Neuronal stem cell (in vitro differentiated cells): Measurements from ENCODE around the gene PKLR.
A peak's percentile ranks its signal among the peaks of the same experiment; 100 is the strongest.

ENCODE experiments used
- DNase-seq: peaks from one replicate; pipeline ENCODE4 v3.0.0-alpha.2; 2013; ENCODE audit warnings: low spot score
- H2AFZ ChIP-seq: one replicate; pipeline ENCODE4 v1.6.1; 2013; ENCODE audit warnings: mild to moderate bottlenecking, low read length, inconsistent platforms
- H2AK5ac ChIP-seq: 2 replicates; pipeline ENCODE4 v1.6.1; 2013; ENCODE audit warnings: low read depth, mild to moderate bottlenecking, inconsistent platforms, low read length, moderate library complexity, mixed read lengths
- H2BK120ac ChIP-seq: 2 replicates; pipeline ENCODE4 v1.6.1; 2013; ENCODE audit warnings: low read depth, mild to moderate bottlenecking, inconsistent platforms, low read length, moderate library complexity, mixed read lengths
- H2BK12ac ChIP-seq: one replicate; pipeline ENCODE4 v1.6.1; 2013; ENCODE audit warnings: low read length, inconsistent platforms
- H2BK15ac ChIP-seq: 2 replicates; pipeline ENCODE4 v1.6.1; 2013; ENCODE audit warnings: mild to moderate bottlenecking, low read length, inconsistent platforms, mixed read lengths
- H2BK5ac ChIP-seq: one replicate; pipeline ENCODE4 v1.6.1; 2013; ENCODE audit warnings: inconsistent platforms, mild to moderate bottlenecking, low read length, moderate library complexity
- H3K14ac ChIP-seq: one replicate; pipeline ENCODE4 v1.6.1; 2013; ENCODE audit warnings: low read length, inconsistent platforms
- H3K18ac ChIP-seq: 2 replicates; pipeline ENCODE4 v1.6.1; 2013; ENCODE audit warnings: low read length, inconsistent platforms
- H3K23ac ChIP-seq: 2 replicates; pipeline ENCODE4 v1.6.1; 2013; ENCODE audit warnings: low read depth, mild to moderate bottlenecking, mixed read lengths, low read length, inconsistent platforms; ENCODE audit not compliant: poor library complexity
- H3K27ac ChIP-seq: replicated peaks from 3 replicates; pipeline ENCODE4 v1.5.1; 2013; ENCODE audit warnings: low read length, inconsistent platforms
- H3K27me3 ChIP-seq, 3 experiments: 2 replicates each; pipeline ENCODE4 v1.6.1; 2013; ENCODE audit warnings: low read length in 3 of 3, mild to moderate bottlenecking in 2 of 3, inconsistent platforms in 1 of 3, low read depth in 1 of 3, mixed read lengths in 1 of 3, moderate library complexity in 1 of 3; ENCODE audit not compliant: control insufficient read depth in 3 of 3, insufficient read depth in 3 of 3
- H3K36me3 ChIP-seq, 2 donors: replicated peaks in 1 of 2; 2 replicates each; pipeline ENCODE4 v1.6.1; 2013; ENCODE audit warnings: low read length in 2 of 2; ENCODE audit not compliant: control insufficient read depth in 2 of 2, insufficient read depth in 2 of 2
- H3K4ac ChIP-seq: 2 replicates; pipeline ENCODE4 v1.6.1; 2013; ENCODE audit warnings: inconsistent platforms, mild to moderate bottlenecking, low read length, moderate library complexity
- H3K4me1 ChIP-seq, 2 donors: 1 replicate in 1 of 2; 2 replicates in 1 of 2; pipeline ENCODE4 v1.6.1; 2013; ENCODE audit warnings: low read length in 2 of 2, low read depth in 1 of 2; ENCODE audit not compliant: control insufficient read depth in 2 of 2, insufficient read depth in 1 of 2
- H3K4me2 ChIP-seq: one replicate; pipeline ENCODE4 v1.6.1; 2013; ENCODE audit warnings: mild to moderate bottlenecking, low read length, inconsistent platforms; ENCODE audit not compliant: insufficient read depth, poor library complexity, severe bottlenecking
- H3K4me3 ChIP-seq, 2 donors: 2 replicates each; pipeline ENCODE4 v1.5.1; 2013; ENCODE audit warnings: low read length in 2 of 2, mild to moderate bottlenecking in 2 of 2, inconsistent platforms in 1 of 2, moderate library complexity in 1 of 2
- H3K79me1 ChIP-seq: one replicate; pipeline ENCODE4 v1.6.1; 2013; ENCODE audit warnings: low read depth, mild to moderate bottlenecking, inconsistent platforms, low read length, moderate library complexity
- H3K9ac ChIP-seq: one replicate; pipeline ENCODE4 v1.6.1; 2013; ENCODE audit warnings: mild to moderate bottlenecking, low read depth, low read length, inconsistent platforms; ENCODE audit not compliant: poor library complexity
- H3K9me3 ChIP-seq, 2 donors: replicated peaks in 1 of 2; 2 replicates each; pipeline versions ENCODE3 to v1.6.1; 2013; ENCODE audit warnings: low read length in 2 of 2, mild to moderate bottlenecking in 2 of 2, inconsistent platforms in 1 of 2, low read depth in 1 of 2, mixed read lengths in 1 of 2, moderate library complexity in 1 of 2; ENCODE audit not compliant: control insufficient read depth in 2 of 2, insufficient read depth in 1 of 2
- H4K8ac ChIP-seq: one replicate; pipeline ENCODE4 v1.6.1; 2013; ENCODE audit warnings: low read depth, mild to moderate bottlenecking, inconsistent platforms, low read length, moderate library complexity
- H4K91ac ChIP-seq: one replicate; pipeline ENCODE4 v1.6.1; 2013; ENCODE audit warnings: low read length, low read depth, mild to moderate bottlenecking, inconsistent platforms; ENCODE audit not compliant: poor library complexity
- WGBS, 2 donors: extraction: QIAGEN DNeasy Blood & Tissue Kit; methylation state at CpG; one replicate each; pipeline ENCODE4 v1.1.7; 2013; ENCODE audit warnings: missing lambda C conversion rate in 2 of 2, mixed read lengths in 1 of 2; ENCODE audit not compliant: insufficient read length in 2 of 2, insufficient replicate concordance in 1 of 2; ENCODE audit errors: extremely low coverage in 2 of 2; 5-methylcytosine and 5-hydroxymethylcytosine counted together

The PKLR gene

GRCh38 chr1:155295183-155295941 lies 5.9 kb downstream of the PKLR start:
- H3K4me2 ChIP-seq = peak overlapping the region; percentile 35
- H2BK15ac ChIP-seq = peak overlapping the region; percentile 2
- H3K23ac ChIP-seq = peak overlapping the region; percentile 46
- peak overlapping the region; percentile 81 for H3K18ac ChIP-seq
- peak overlapping the region; percentile 71 for H2AFZ ChIP-seq
- peaks cover 3 to 41% (median 24%) of the 10 kb centered on the region in 3 experiments for H3K27me3 ChIP-seq
- H3K36me3 ChIP-seq = no peaks in the 10 kb centered on the region
- peaks cover 0 to 15% of the 10 kb centered on the region in 2 donors for H3K9me3 ChIP-seq
- no peak overlapping the region for H3K4ac ChIP-seq
- H3K4me3 ChIP-seq = peak overlapping the region in 1 of 2 donors; percentile 55
- H3K4me1 ChIP-seq = peaks cover 2 to 3% of the 10 kb centered on the region in 2 donors
- DNase-seq = no peak
- H2AK5ac ChIP-seq = peak overlapping the region; percentile 78
- H3K27ac ChIP-seq = no peak overlapping the region
- WGBS, 2 donors = no CpG with 5 or more reads among the region's 47 CpGs
- H3K14ac ChIP-seq = no peak overlapping the region
- H3K9ac ChIP-seq = peak overlapping the region; percentile 55
- no peak overlapping the region for H4K8ac ChIP-seq
- H2BK120ac ChIP-seq = peak overlapping the region; percentile 14
- H2BK5ac ChIP-seq = peak overlapping the region; percentile 11
- H2BK12ac ChIP-seq = no peak overlapping the region
- no peak overlapping the region for H4K91ac ChIP-seq
- H3K79me1 ChIP-seq = no peaks in the 10 kb centered on the region

GRCh38 chr1:155294520-155295182 lies 6.6 kb downstream of the PKLR start:
- Histone ChIP-seq H3K4me2 (peak overlapping the region; percentile 35), H2AK5ac (peak overlapping the region; percentile 78), H2BK120ac (no peak overlapping the region), H3K27ac (no peak overlapping the region), H3K23ac (peak overlapping the region; percentile 46), H3K9ac (peak overlapping the region; percentile 71), H4K8ac (no peak overlapping the region), H3K4me1 (peaks cover 2 to 3% of the 10 kb centered on the region in 2 donors), H2BK5ac (no peak overlapping the region), H3K36me3 (peaks cover 0 to 4% of the 10 kb centered on the region in 2 donors), H2BK15ac (peak overlapping the region; percentile 2), H4K91ac (no peak overlapping the region), H3K9me3 (peaks cover 0 to 15% of the 10 kb centered on the region in 2 donors), H3K4me3 (no peak overlapping the region), H2AFZ (peak overlapping the region; percentile 71), H3K18ac (peak overlapping the region; percentile 52), H3K79me1 (no peaks in the 10 kb centered on the region), H3K27me3 (peaks cover 3 to 41% (median 24%) of the 10 kb centered on the region in 3 experiments), H2BK12ac (no peak overlapping the region), H3K14ac (no peak overlapping the region), H3K4ac (no peak overlapping the region)
- DNase-seq = no peak
- WGBS, 2 donors = no CpG with 5 or more reads among the region's 46 CpGs

- Histone ChIP-seq H3K4ac (no peak overlapping the region), H4K91ac (no peak overlapping the region), H3K18ac (no peak overlapping the region), H2BK5ac (no peak overlapping the region), H2BK120ac (no peak overlapping the region), H3K23ac (peak overlapping the region; percentile 27), H3K9ac (no peak overlapping the region), H3K4me3 (no peak overlapping the region), H3K27me3 (peaks cover 3 to 41% (median 24%) of the 10 kb centered on the region in 3 experiments), H3K4me2 (no peak overlapping the region), H2AK5ac (no peak overlapping the region), H2AFZ (no peak overlapping the region), H3K36me3 (peaks cover 0 to 18% of the 10 kb centered on the region in 2 donors), H4K8ac (no peak overlapping the region), H2BK12ac (peak overlapping the region; percentile 80), H3K27ac (no peak overlapping the region), H2BK15ac (no peak overlapping the region), H3K4me1 (peaks cover 2 to 3% of the 10 kb centered on the region in 2 donors), H3K79me1 (no peaks in the 10 kb centered on the region), H3K9me3 (peaks cover 0 to 15% of the 10 kb centered on the region in 2 donors), H3K14ac (no peak overlapping the region)
- no CpG with 5 or more reads among the region's 17 CpGs for WGBS, 2 donors
- no peak for DNase-seq
Measured at GRCh38 chr1:155293086-155293749, 8.0 kb downstream of the PKLR start.
